Fibroblast of mammary gland (primary cell): ENCODE results near the gene TACSTD2.
"Not testable (repeated sequence)": the region's sequence is repeated elsewhere in the genome, so short reads cannot be mapped to it uniquely, and the experiment has no call there.

ENCODE experiments used
- DNase-seq: peaks from one replicate; pipeline ENCODE4 v3.0.0-alpha.2; 2010; ENCODE audit warnings: low read depth
- H3K4me3 ChIP-seq: 2 replicates; pipeline ENCODE4 v1.5.1; 2011; ENCODE audit warnings: low read depth, mild to moderate bottlenecking, low read length, moderate library complexity; ENCODE audit not compliant: control insufficient read depth
- CTCF ChIP-seq: conservative IDR thresholded peaks from 2 replicates; pipeline ENCODE4 v1.5.1; 2011; ENCODE audit warnings: low read depth, low read length, inconsistent platforms; ENCODE audit not compliant: control insufficient read depth, insufficient read depth

The TACSTD2 gene

GRCh38 chr1:58619286-58620054, 42.4 kb upstream of the TACSTD2 start:
- no peak overlapping the region for H3K4me3 ChIP-seq
- no peak for DNase-seq
- TF ChIP-seq CTCF: no peak

- peak; percentile 96 for DNase-seq
- no peak for TF ChIP-seq CTCF
- H3K4me3 ChIP-seq: no peak overlapping the region
Measured at GRCh38 chr1:58618303-58618702, 41.3 kb upstream of the TACSTD2 start.

- H3K4me3 ChIP-seq: no peak overlapping the region
- peak; percentile 45 for DNase-seq
Measured at GRCh38 chr1:58611861-58612385, 34.9 kb upstream of the TACSTD2 start.

GRCh38 chr1:58608945-58609344, 31.9 kb upstream of the TACSTD2 start:
- TF ChIP-seq CTCF: no peak
- no peak for DNase-seq
- no peak overlapping the region for H3K4me3 ChIP-seq

More at GRCh38 chr1:58611861-58612385, 34.9 kb upstream of the TACSTD2 start:
- TF ChIP-seq CTCF: no peak

GRCh38 chr1:58608297-58608696, 31.2 kb upstream of the TACSTD2 start:
- no peak for DNase-seq
- H3K4me3 ChIP-seq: no peak overlapping the region
- TF ChIP-seq CTCF: no peak

GRCh38 chr1:58607391-58607790, 30.3 kb upstream of the TACSTD2 start:
- DNase-seq: peak; percentile 47
- TF ChIP-seq CTCF: no peak
- H3K4me3 ChIP-seq: no peak overlapping the region

GRCh38 chr1:58601921-58602320, 24.9 kb upstream of the TACSTD2 start:
- H3K4me3 ChIP-seq, DNase-seq: not testable (repeated sequence)
